Measurements from ENCODE around the gene FAM25A.

- TF ChIP-seq CTCF (IDR thresholded peaks at IDR 0.05; ENCODE audit: insufficient read depth, low read length) (no peak), REST (IDR thresholded peaks at IDR 0.05; ENCODE audit: insufficient replicate concordance, low read depth) (no peak), POLR2AphosphoS5 (IDR thresholded peaks at IDR 0.05; ENCODE audit: low read depth) (no peak), GABPA (IDR thresholded peaks at IDR 0.05; ENCODE audit: low read depth) (no peak)
Observed at GRCh38 chr10:87054373-87055295, 34.5 kb downstream of the FAM25A start.
